Upper lobe of left lung (tissue), 6 donors: ENCODE measurements around the gene MAGI2. TPM values are rescaled to one million over a fixed set of nuclear protein-coding genes. Genes with fewer than 3 reads are reported as not detected.
A peak's percentile ranks its signal among the peaks of the same experiment; 100 is the strongest.
"Not testable (repeated sequence)": the region's sequence is repeated elsewhere in the genome, so short reads cannot be mapped to it uniquely, and the experiment has no call there.

ENCODE experiments used
- ATAC-seq, 2 donors: fragments of 200-7000 bp; cut with Tn5 transposase; one replicate each; pipeline ENCODE4 v1.9.1; 2022; ENCODE audit warnings: mild to moderate bottlenecking in 2 of 2, moderate library complexity in 2 of 2; ENCODE audit not compliant: low FRiP score in 2 of 2
- DNase-seq, 2 donors: peaks; one replicate each; pipeline ENCODE4 v3.0.0-alpha.2; 2019 to 2020
- H3K27ac ChIP-seq, 4 donors: fragments of 200-600 bp; sonication (generic); one replicate each; pipeline ENCODE4 v1.5.1; 2016 to 2019
- H3K27me3 ChIP-seq, 4 donors: fragments of 200-600 bp; sonication (generic); one replicate each; pipeline ENCODE4 v1.5.1; 2017 to 2019
- H3K36me3 ChIP-seq, 4 donors: fragments of 200-600 bp; sonication (generic); one replicate each; pipeline ENCODE4 v1.5.1; 2016 to 2019
- H3K4me1 ChIP-seq, 4 donors: fragments of 200-600 bp; sonication (generic); one replicate each; pipeline ENCODE4 v1.5.1; 2018 to 2019
- H3K4me3 ChIP-seq, 4 donors: fragments of 200-600 bp; sonication (generic); one replicate each; pipeline ENCODE4 v1.5.1; 2017 to 2019; ENCODE audit warnings: mild to moderate bottlenecking in 2 of 4, moderate library complexity in 1 of 4
- H3K9me3 ChIP-seq, 4 donors: fragments of 200-600 bp; sonication (generic); one replicate each; pipeline ENCODE4 v1.5.1; 2018 to 2019
- CTCF ChIP-seq, 6 experiments: fragments of 450-650 bp in 4 of 6; fragments of 200-600 bp in 2 of 6; sonication (generic) in 2 of 6; IDR thresholded peaks; one replicate each; pipeline ENCODE4 v1.5.1; 2016 to 2019; ENCODE audit warnings: antibody characterized with exemption in 6 of 6
- EP300 ChIP-seq, 4 donors: sonication (generic); formaldehyde crosslinking; IDR thresholded peaks; one replicate each; pipeline ENCODE4 v1.5.1; 2017; ENCODE audit warnings: antibody characterized with exemption in 4 of 4, control low read depth in 2 of 4
- POLR2A ChIP-seq, 4 donors: fragments of 450-650 bp; IDR thresholded peaks; one replicate each; pipeline ENCODE4 v1.5.1; 2016 to 2017; ENCODE audit warnings: antibody characterized with exemption in 4 of 4, mild to moderate bottlenecking in 2 of 4
- POLR2AphosphoS5 ChIP-seq, 2 donors: sonication (generic); formaldehyde crosslinking; IDR thresholded peaks; one replicate each; pipeline ENCODE4 v1.5.1; 2017; ENCODE audit warnings: antibody characterized with exemption in 2 of 2
- WGBS, 2 donors: methylation state at CpG; one replicate each; pipeline ENCODE4 v1.1.5; 2017 to 2018; 5-methylcytosine and 5-hydroxymethylcytosine counted together
- total RNA-seq, 6 donors: library from RNA; depleted of rRNA in 4 of 6; stranded (reverse); fragments of >200 nt in 4 of 6; gene quantifications; one replicate each; pipeline versions ENCODE4 v1.1.0 to v1.2.1, GENCODE V29; 2016 to 2021
- donor health status: DM: no; HTN: no; CAD: no; lungs with moderate emphysema.
- donor health status: DM: no; HTN: yes; CAD: no; lungs with severe emphysema.

MAGI2 gene
- total RNA-seq, 6 donors from 2014 or later, result 7.9 to 84.9 (median 11.8) TPM

DNA sequence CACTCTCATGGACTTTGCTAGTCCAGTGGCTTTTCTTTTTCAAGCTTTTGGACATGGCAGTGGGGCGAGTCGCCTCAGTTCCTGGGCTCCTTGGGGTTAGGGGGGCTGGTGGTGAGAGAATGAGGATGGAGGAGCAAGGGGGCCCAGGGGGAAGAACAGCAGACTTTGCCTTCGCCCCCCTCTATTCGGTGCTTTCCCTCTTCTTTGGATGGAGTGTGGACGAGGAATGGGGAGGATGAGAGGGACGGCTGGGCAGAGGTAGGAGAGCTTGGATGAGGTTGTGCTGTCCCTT is 255 bp downstream of the MAGI2 start:
- DNase-seq (no peak), ATAC-seq (peak in 1 of 2 donors; percentile 1)
- Histone ChIP-seq H3K27me3 (no peaks in the 10 kb centered on the region), H3K9me3 (no peaks in the 10 kb centered on the region), H3K36me3 (no peaks in the 10 kb centered on the region), H3K4me3 (peak overlapping the region; percentile 29 to 67 (median 60)), H3K4me1 (peaks cover 5 to 17% (median 9%) of the 10 kb centered on the region in 4 donors), H3K27ac (peak overlapping the region; percentile 81 to 88 (median 87))
- WGBS, 2 donors, result 0 to 5% methylated on average over 5 to 6 of the region's 6 CpGs
- TF ChIP-seq POLR2AphosphoS5 (IDR thresholded peaks at IDR 0.05) (no peak), CTCF (IDR thresholded peaks at IDR 0.05) (no peak), EP300 (IDR thresholded peaks at IDR 0.05) (no peak), POLR2A (IDR thresholded peaks at IDR 0.05) (no peak)

GRCh38 chr7:79452495-79453265 is 787 bp downstream of the MAGI2 start:
- Histone ChIP-seq H3K4me1 (peaks cover 5 to 17% (median 9%) of the 10 kb centered on the region in 4 donors), H3K9me3 (no peaks in the 10 kb centered on the region), H3K27ac (peak overlapping the region; percentile 81 to 88 (median 87)), H3K27me3 (no peaks in the 10 kb centered on the region), H3K4me3 (peak overlapping the region; percentile 29 to 67 (median 60)), H3K36me3 (no peaks in the 10 kb centered on the region)
- ATAC-seq (peak; percentile 16 to 27), DNase-seq (peak; percentile 20 to 76)
- TF ChIP-seq CTCF (IDR thresholded peaks at IDR 0.05) (no peak), POLR2AphosphoS5 (IDR thresholded peaks at IDR 0.05) (no peak), EP300 (IDR thresholded peaks at IDR 0.05) (no peak), POLR2A (IDR thresholded peaks at IDR 0.05) (no peak)
- 0% methylated on average over 34 to 37 of the region's 37 CpGs for WGBS, 2 donors

DNA sequence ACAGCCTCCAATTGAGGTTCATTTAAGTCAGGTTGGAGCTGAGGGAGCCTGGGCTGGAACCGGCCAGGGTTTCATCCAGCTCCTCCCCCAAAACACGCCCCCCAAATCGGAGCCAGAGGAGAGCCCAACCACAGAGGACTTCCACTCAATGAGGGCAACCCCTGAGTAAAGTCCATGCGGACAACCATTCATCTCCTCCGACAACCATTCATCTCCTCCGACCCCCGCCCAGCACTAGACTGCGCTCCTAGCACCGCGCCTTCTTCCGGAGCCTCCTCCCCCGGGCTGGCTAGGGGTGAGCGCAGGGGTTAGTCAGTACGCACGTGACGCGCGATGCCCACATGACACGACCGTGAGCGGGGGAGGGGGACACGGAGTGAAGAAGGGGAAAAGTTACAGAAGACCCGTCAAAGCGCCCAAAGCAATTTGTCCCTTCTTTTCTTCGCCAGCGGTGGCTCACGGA is 1.4 kb downstream of the MAGI2 start:
- peak overlapping the region; percentile 81 to 88 (median 87) for H3K27ac ChIP-seq
- DNase-seq (peak; percentile 86 to 92), ATAC-seq (peak; percentile 87 to 93)
- peak overlapping the region; percentile 29 to 67 (median 60) for H3K4me3 ChIP-seq
- no peaks in the 10 kb centered on the region for H3K27me3 ChIP-seq
- no peaks in the 10 kb centered on the region for H3K36me3 ChIP-seq
- TF ChIP-seq EP300 (IDR thresholded peaks at IDR 0.05), result peak in 1 of 4 donors; percentile 57
- TF ChIP-seq CTCF (IDR thresholded peaks at IDR 0.05), result no peak
- TF ChIP-seq POLR2AphosphoS5 (IDR thresholded peaks at IDR 0.05), result peak; percentile 66 to 88
- TF ChIP-seq POLR2A (IDR thresholded peaks at IDR 0.05), result peak in 3 of 4 donors; percentile 39 to 62 (median 51)
- H3K4me1 ChIP-seq, result peaks cover 5 to 17% (median 9%) of the 10 kb centered on the region in 4 donors
- H3K9me3 ChIP-seq, result no peaks in the 10 kb centered on the region
- WGBS, 2 donors, result 1% methylated on average over 9 to 27 of the region's 27 CpGs

DNA sequence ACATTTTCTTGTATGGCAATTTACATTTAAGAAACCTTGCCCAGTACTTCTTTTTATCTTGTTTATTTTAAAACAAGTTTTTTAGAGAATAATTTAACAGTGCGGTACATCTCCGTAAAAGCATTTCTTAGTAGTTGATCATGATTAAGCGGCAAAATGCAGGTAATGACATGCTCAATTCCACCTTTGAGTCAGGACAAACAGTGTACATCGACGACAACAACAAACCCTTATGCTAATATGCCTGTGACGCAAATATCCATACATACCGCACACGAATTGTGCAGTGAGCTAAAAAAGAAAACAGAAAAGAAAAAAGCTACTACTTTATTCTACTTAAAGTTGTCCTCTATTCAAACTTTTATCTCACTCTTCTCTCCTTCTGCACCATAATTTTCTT is 1.9 kb downstream of the MAGI2 start:
- TF ChIP-seq POLR2A (IDR thresholded peaks at IDR 0.05) (no peak), EP300 (IDR thresholded peaks at IDR 0.05) (no peak), CTCF (IDR thresholded peaks at IDR 0.05) (no peak), POLR2AphosphoS5 (IDR thresholded peaks at IDR 0.05) (no peak)
- WGBS, 2 donors, result 35 to 53% methylated on average over 8 of the region's 8 CpGs
- H3K4me3 ChIP-seq, result peak overlapping the region in 3 of 4 donors; percentile 55 to 67 (median 65)
- no peaks in the 10 kb centered on the region for H3K27me3 ChIP-seq
- no peaks in the 10 kb centered on the region for H3K9me3 ChIP-seq
- peak overlapping the region; percentile 81 to 88 (median 87) for H3K27ac ChIP-seq
- DNase-seq (no peak), ATAC-seq (no peak)
- peaks cover 5 to 17% (median 9%) of the 10 kb centered on the region in 4 donors for H3K4me1 ChIP-seq
- no peaks in the 10 kb centered on the region for H3K36me3 ChIP-seq

DNA sequence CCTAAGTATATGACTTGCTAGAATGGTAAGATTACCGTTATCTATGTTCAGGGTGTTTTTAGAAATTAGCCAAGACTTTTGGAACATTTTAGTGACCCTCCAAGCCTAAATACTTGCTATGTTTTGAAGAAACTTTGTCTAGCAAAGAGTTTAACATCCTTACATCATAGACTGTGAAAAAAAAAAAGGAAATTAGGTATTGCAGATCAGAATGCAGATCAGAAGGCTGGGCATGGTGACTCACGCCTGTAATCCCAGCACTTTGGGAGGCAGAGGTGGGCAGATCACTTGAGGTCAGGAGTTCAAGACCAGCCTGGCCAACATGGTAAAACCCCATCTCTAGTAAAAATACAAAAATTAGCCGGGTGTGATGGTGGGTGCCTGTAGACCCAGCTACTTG is 10.7 kb downstream of the MAGI2 start:
- H3K36me3 ChIP-seq, H3K4me1 ChIP-seq, H3K27ac ChIP-seq, H3K27me3 ChIP-seq, H3K9me3 ChIP-seq, H3K4me3 ChIP-seq, DNase-seq, ATAC-seq: not testable (repeated sequence)
- 85 to 92% methylated on average over 3 of the region's 3 CpGs for WGBS, 2 donors
